Activated T-helper 1 cell treated with anti-CD3 and anti-CD28 coated beads, Interleukin-12 subunit alpha, Interleukin-12 subunit beta, Interleukin-2, Interleukin-4 antibody, amounts not matched to agents 30 ng/mL and 10 ng/mL and 1 ng/mL, durations not matched to agents 14 hours and 24 hours and 36 hours (primary cell): ENCODE measurements around the gene C1QL4. TPM values are rescaled to one million over a fixed set of nuclear protein-coding genes. Genes with fewer than 3 reads are reported as not detected.
A peak's percentile ranks its signal among the peaks of the same experiment; 100 is the strongest.

ENCODE experiments used
- DNase-seq: peaks from one replicate; pipeline ENCODE4 v3.0.0; 2021; ENCODE audit warnings: low spot score
- H3K27ac Mint-ChIP-seq: one replicate; pipeline ENCODE4 v1.8.0; 2021; ENCODE audit warnings: mild to moderate bottlenecking, mixed read lengths
- H3K27me3 Mint-ChIP-seq: one replicate; pipeline ENCODE4 v1.8.0; 2022; ENCODE audit warnings: mild to moderate bottlenecking, moderate library complexity, mixed read lengths; ENCODE audit not compliant: insufficient read depth
- H3K36me3 Mint-ChIP-seq: one replicate; pipeline ENCODE4 v1.8.0; 2021; ENCODE audit warnings: low read depth, mixed read lengths
- H3K4me1 Mint-ChIP-seq: one replicate; pipeline ENCODE4 v1.8.0; 2021; ENCODE audit warnings: low read depth, mixed read lengths
- H3K4me3 Mint-ChIP-seq: one replicate; pipeline ENCODE4 v1.8.0; 2021; ENCODE audit warnings: mild to moderate bottlenecking, moderate library complexity, mixed read lengths
- H3K9me3 Mint-ChIP-seq: one replicate; pipeline ENCODE4 v1.8.0; 2021; ENCODE audit warnings: mixed read lengths
- intact Hi-C: fragments of 100-400 bp; cut with micrococcal nuclease; formaldehyde crosslinking; loops from one replicate; pipeline ENCODE4 v1.15.1; 2024
- total RNA-seq: library from RNA; stranded (reverse); gene quantifications from 2 replicates; pipeline ENCODE4 v1.2.3, GENCODE V29; 2022

The C1QL4 gene
- total RNA-seq, 1 donor from 2014 or later, result not detected

DNA sequence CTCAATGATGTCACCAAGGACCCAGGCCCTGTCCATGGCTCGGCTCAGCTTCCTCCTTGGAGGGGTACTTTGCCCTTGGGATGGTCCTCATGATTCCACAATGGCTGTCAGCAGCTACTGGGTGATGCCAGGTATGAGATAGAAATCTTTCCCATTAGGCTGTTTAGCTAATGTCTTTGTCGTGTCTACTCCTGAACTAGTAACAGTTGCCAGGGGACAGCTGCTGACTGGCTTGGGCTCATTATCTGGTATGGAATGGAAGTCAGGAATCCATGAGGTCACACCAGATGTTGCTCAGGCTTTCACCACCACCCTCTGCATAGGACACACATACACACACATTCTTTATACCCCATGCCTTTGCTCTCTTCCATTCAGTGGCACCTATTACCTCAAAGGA, 32.8 kb downstream of the C1QL4 start:
- no peaks in the 10 kb centered on the region for H3K9me3 Mint-ChIP-seq
- peaks cover 6% of the 10 kb centered on the region for H3K4me1 Mint-ChIP-seq
- H3K27ac Mint-ChIP-seq, result no peak overlapping the region
- no peak for DNase-seq
- H3K4me3 Mint-ChIP-seq, result no peak overlapping the region
- peaks cover 28% of the 10 kb centered on the region for H3K27me3 Mint-ChIP-seq
- intact Hi-C loops, result no loop called here
- H3K36me3 Mint-ChIP-seq, result no peaks in the 10 kb centered on the region

DNA sequence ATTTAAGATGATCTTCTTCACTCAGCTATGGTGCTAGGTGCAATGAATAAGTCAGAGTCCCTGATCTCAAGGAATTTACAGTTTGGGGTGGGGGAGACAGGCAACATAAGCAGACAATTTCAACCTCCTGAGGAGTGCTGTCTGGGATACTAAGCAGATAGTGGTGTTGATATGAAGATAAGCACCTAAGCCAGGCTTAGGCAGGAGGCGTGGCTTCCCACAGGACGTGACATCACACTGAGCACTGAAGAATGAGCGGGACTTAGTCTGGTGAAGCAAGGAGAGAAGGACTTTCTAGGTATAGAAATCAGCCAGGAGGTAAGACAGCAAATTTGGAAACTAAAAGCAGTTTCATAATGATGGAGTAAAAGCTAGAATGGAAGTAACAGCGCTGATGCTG, 35.2 kb downstream of the C1QL4 start:
- no peak for DNase-seq
- intact Hi-C loops, result no loop called here
- Mint-ChIP-seq H3K9me3 (no peaks in the 10 kb centered on the region), H3K27ac (peak overlapping the region; percentile 26), H3K4me3 (no peak overlapping the region), H3K4me1 (peaks cover 11% of the 10 kb centered on the region), H3K27me3 (peaks cover 30% of the 10 kb centered on the region), H3K36me3 (no peaks in the 10 kb centered on the region)

DNA sequence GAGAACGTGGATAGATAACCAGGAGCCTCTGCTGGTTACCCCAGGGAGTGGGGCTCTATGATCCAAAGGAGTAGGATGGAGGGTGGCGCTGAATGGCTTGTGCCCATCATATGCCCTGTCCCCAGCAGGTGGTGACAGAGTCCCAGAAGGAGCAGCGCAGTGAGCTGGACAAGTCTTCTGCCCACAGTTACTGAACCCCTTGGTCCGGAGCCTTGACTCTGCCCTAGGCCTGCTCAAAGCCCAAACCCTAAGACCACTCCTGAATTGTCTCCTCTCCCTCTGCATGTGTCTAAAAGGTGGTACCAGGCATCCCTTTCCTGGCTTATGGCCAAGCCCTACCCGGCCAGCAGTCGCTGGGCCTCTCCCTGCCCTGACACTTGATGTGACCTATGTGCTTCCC, 38.8 kb downstream of the C1QL4 start:
- Mint-ChIP-seq H3K36me3 (no peaks in the 10 kb centered on the region), H3K9me3 (no peaks in the 10 kb centered on the region), H3K27ac (no peak overlapping the region), H3K4me3 (peak overlapping the region; percentile 24), H3K4me1 (peaks cover 11% of the 10 kb centered on the region), H3K27me3 (peaks cover 47% of the 10 kb centered on the region)
- no peak for DNase-seq
- intact Hi-C loops, result no loop called here

DNA sequence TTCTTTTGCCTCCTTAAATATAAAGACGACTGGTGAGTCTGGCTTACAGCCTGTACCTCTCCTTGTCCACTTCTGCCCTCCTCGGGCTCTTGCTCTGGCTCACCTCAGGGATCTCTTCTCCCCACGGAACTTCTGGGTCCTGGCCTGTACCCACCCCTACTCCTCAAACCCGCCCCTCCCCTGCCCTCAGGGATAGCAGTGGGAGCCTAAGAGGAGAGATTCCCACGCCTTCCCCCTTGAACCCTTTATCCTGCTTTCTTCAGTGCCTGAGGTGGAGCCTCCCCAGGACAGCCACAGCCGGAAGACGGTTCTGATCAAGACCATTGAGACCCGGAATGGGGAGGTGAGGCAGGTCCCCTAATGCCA, 39.3 kb downstream of the C1QL4 start:
- Mint-ChIP-seq H3K4me3 (peak overlapping the region; percentile 19), H3K27me3 (peaks cover 45% of the 10 kb centered on the region), H3K9me3 (no peaks in the 10 kb centered on the region), H3K36me3 (no peaks in the 10 kb centered on the region), H3K4me1 (peaks cover 11% of the 10 kb centered on the region), H3K27ac (no peak overlapping the region)
- no peak for DNase-seq
- intact Hi-C loops, result no loop called here

DNA sequence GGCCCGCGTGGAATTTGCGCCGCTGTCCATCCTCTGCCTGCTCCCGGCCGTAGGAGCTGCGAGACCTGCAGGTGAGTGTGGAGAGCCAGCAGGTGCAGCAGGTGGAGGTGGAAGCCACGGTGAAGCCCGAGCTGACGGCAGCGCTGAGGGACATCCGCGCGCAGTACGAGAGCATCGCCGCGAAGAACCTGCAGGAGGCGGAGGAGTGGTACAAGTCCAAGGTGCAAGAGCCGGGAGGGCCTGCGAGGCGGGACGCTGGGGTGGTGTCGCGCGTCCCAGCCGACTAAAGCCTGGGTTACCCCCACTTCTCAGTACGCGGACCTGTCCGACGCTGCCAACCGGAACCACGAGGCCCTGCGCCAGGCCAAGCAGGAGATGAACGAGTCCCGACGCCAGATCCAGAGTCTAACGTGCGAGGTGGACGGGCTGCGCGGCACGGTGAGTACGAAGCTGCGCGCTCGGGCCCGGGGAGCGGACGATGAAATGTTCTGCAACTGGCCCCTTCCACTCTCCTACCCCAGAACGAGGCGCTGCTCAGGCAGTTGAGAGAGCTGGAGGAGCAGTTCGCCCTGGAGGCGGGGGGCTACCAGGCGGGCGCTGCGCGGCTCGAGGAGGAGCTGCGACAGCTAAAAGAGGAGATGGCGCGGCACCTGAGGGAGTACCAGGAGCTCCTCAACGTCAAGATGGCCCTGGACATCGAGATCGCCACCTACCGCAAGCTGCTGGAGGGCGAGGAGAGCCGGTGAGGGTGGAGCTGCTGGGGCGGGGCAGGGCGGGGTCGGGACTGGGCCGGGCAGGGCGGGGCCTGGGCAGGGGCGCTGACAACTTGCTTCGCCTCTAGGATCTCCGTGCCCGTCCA, 39.9 kb downstream of the C1QL4 start:
- Mint-ChIP-seq H3K27ac (no peak overlapping the region), H3K4me1 (peaks cover 11% of the 10 kb centered on the region), H3K4me3 (peak overlapping the region; percentile 75), H3K36me3 (no peaks in the 10 kb centered on the region), H3K27me3 (peaks cover 45% of the 10 kb centered on the region), H3K9me3 (no peaks in the 10 kb centered on the region)
- intact Hi-C loops, result loop anchor here (1.0 kb wide), 2 partner anchors 9 to 26 kb away; partner anchors contain the start of gene TROAP
- DNase-seq, result no peak

DNA sequence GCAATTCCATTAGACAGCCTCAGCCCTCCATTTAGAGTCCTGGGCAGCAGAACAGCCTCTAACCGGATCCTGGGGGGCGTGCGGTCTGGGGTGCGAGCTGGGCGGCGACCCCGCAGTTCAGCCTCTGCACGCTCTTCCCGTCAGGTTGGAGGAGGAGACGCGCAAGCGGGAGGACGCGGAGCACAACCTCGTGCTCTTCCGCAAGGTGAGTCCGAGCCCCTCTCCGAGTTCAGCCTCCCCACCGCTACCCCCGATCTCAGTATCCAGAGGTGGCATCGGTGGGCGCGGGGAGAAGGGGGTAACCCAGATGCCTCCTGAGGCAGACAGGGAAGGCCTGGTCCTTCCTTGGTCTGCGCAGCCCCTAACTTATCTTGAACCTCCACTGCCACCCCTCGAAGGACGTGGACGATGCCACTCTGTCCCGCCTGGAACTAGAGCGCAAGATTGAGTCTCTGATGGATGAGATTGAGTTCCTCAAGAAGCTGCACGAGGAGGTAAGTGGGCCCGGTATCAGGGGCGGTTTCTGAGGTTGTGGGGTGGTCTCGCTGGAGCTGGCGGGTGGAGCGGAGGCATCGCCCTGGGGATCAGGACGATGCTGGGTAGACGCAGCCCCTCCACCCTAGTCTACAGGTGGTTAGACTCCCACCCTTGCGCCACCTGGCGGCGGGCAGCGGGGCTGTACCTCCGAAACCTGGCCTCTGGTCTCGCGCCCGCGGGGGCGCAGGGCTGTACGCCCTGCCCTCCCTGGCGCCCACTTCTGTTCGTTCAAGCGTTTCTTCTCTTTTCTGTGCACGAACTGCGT, 40.8 kb downstream of the C1QL4 start:
- DNase-seq, result peak; percentile 53
- intact Hi-C loops, result loop anchor here (1.0 kb wide), 2 partner anchors 8 to 27 kb away; partner anchors contain the start of gene TROAP
- H3K27ac Mint-ChIP-seq, result no peak overlapping the region
- H3K4me1 Mint-ChIP-seq, result peaks cover 5% of the 10 kb centered on the region
- peak overlapping the region; percentile 75 for H3K4me3 Mint-ChIP-seq
- H3K9me3 Mint-ChIP-seq, result no peaks in the 10 kb centered on the region
- peaks cover 41% of the 10 kb centered on the region for H3K27me3 Mint-ChIP-seq
- H3K36me3 Mint-ChIP-seq, result no peaks in the 10 kb centered on the region

DNA sequence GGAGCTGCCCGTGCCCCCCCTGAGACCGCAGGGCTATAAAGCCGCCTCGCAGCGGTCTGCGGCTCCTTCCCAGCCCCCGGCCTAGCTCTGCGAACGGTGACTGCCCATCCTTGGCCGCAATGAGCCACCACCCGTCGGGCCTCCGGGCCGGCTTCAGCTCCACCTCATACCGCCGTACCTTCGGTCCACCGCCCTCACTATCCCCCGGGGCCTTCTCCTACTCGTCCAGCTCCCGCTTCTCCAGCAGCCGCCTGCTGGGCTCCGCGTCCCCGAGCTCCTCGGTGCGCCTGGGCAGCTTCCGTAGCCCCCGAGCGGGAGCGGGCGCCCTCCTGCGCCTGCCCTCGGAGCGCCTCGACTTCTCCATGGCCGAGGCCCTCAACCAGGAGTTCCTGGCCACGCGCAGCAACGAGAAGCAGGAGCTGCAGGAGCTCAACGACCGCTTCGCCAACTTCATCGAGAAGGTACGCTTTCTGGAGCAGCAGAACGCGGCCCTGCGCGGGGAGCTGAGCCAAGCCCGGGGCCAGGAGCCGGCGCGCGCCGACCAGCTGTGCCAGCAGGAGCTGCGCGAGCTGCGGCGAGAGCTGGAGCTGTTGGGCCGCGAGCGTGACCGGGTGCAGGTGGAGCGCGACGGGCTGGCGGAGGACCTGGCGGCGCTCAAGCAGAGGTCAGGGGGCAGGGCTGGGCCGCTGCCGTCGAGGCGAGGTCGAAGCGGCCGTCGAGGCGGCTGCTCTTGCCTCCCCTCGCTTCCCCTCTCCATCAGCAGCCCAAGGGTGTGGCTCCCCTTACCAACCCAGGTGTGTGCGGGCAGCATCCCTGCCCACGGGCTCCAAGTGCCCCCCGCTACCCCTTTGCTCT, 41.7 kb downstream of the C1QL4 start, which contains the start of gene PRPH:
Gene PRPH, plus strand, starts transcription at position 66 of the 855 bp plus-strand sequence. Its CDS starts 54 bp downstream, at position 120.
- DNase-seq, result no peak
- Mint-ChIP-seq H3K36me3 (no peaks in the 10 kb centered on the region), H3K4me3 (no peak within 1 kb of the TSS), H3K4me1 (peaks cover 5% of the 10 kb centered on the region), H3K9me3 (no peaks in the 10 kb centered on the region), H3K27ac (no peak within 1 kb of the TSS), H3K27me3 (peaks cover 41% of the 10 kb centered on the region)
- intact Hi-C loops, result no loop called here

DNA sequence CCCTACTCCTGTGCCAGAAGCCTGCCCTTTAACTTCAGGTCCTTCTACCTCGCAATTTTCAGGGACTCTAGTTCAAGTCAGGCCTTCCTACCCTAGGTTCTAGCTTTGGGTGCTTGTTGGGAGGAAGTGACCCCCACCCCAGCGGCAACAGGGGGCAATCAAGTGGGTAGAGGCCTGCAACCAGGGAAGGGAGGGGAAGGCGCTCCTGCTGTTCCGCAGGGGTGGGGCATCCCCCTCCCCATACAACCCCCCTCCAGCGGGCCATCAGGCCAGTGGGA, 42.2 kb downstream of the C1QL4 start:
- H3K36me3 Mint-ChIP-seq, result no peaks in the 10 kb centered on the region
- intact Hi-C loops, result no loop called here
- no peak for DNase-seq
- no peaks in the 10 kb centered on the region for H3K9me3 Mint-ChIP-seq
- H3K4me1 Mint-ChIP-seq, result peaks cover 5% of the 10 kb centered on the region
- no peak overlapping the region for H3K27ac Mint-ChIP-seq
- peaks cover 42% of the 10 kb centered on the region for H3K27me3 Mint-ChIP-seq
- no peak overlapping the region for H3K4me3 Mint-ChIP-seq

DNA sequence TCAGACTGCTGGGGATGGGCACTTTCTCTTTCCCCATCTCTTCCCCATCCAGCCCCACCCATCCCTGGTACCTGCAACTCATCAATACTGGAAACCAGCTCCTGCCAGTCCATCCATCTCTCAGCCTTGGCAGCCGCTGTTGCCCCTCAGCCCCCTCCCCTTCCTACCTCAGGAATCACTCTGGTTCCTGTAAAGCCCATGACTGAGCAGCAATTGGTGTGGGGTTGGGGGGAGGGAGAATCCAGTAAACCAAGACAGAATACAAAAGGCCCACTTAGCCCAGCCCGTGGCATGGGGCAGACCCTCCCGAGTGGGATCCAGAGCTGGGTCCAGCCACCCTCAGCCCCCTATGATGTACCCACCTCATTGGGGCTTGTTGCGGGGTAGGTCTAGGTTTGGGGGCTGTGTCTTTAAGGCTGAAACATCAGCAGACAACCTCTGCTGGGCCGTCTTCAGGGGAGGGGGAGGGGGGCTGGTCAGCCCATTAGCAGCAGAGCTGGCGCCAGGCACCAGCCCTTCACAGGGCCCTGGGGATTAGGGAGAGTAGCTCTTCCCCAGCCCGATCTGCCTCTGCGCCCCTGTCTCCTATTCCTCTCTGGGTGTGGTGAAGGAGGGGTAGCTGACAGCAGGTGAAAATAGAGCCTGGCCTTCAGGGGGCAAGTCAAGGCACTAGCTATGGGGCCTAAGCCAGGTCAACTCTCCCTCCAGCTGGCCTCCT, 42.7 kb downstream of the C1QL4 start:
- H3K4me3 Mint-ChIP-seq, result no peak overlapping the region
- no peaks in the 10 kb centered on the region for H3K9me3 Mint-ChIP-seq
- intact Hi-C loops, result no loop called here
- no peak for DNase-seq
- H3K27ac Mint-ChIP-seq, result no peak overlapping the region
- peaks cover 42% of the 10 kb centered on the region for H3K27me3 Mint-ChIP-seq
- H3K4me1 Mint-ChIP-seq, result peaks cover 5% of the 10 kb centered on the region
- H3K36me3 Mint-ChIP-seq, result no peaks in the 10 kb centered on the region

DNA sequence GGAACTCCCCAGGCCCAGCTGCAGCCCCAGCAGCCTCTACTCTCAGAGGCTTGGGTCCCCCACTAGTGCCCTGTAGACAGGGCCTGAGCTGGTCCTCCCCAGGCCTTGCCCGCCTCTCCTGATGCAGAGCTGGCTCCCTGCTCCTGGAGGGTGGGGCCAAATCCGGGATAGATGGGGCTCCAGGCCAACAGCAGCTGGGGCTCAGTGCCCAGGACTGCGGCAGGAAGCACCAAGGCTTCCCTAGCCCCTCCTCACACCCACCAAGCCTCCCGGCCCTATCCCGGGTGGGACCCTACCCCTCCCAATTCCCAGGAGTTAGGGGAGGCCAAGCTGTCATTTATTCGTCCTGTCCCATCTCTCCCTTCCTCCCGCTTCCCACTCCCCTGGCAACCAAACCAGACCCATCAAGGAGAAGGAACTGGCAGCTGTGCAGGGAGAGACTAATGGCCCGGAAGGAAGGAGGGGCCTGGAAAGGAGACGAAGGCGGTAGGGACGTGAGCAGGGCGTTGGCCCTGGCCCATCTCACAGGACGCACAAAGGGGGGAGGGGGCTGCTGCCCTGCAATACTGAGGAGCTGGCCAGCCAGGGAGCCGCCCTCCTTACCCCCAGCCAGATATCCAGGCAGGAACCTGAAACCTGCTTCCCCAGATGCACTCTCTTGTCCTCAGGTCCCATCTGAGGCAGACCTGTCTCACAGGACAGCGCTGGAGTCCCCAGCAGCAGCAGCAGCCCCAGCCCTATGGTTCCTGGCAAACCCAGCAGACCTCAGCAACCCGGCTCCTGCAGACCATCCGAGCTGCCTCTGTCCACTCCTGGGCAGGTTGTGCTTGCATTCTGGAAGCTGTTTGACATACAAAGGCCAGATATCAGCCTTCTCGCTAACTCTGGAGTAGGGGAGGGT, 43.7 kb downstream of the C1QL4 start:
- Mint-ChIP-seq H3K36me3 (no peaks in the 10 kb centered on the region), H3K27me3 (peaks cover 44% of the 10 kb centered on the region), H3K4me1 (peaks cover 8% of the 10 kb centered on the region), H3K9me3 (no peaks in the 10 kb centered on the region), H3K4me3 (no peak overlapping the region), H3K27ac (no peak overlapping the region)
- no peak for DNase-seq
- intact Hi-C loops, result no loop called here

DNA sequence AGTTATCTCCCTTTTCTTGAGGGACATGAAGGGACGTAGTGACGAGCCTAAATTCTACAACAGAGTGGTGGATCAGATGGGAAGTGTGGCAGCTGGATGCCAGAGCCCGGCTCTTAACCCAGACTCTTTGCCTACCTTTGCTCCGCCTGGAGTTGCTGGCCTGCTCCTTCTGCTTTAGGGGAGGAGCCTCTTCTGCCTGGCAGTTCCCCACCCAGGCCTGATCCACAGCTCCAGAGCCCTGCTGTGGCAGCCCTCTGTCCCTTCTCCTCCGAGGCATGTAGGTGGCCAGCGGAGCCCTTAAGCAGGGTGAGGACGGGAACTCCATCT, 44.3 kb downstream of the C1QL4 start:
- H3K36me3 Mint-ChIP-seq, result no peaks in the 10 kb centered on the region
- H3K27me3 Mint-ChIP-seq, result peaks cover 42% of the 10 kb centered on the region
- H3K9me3 Mint-ChIP-seq, result no peaks in the 10 kb centered on the region
- intact Hi-C loops, result no loop called here
- DNase-seq, result no peak
- peaks cover 6% of the 10 kb centered on the region for H3K4me1 Mint-ChIP-seq
- H3K4me3 Mint-ChIP-seq, result no peak overlapping the region
- no peak overlapping the region for H3K27ac Mint-ChIP-seq
